Measurements from ENCODE around the gene TBXA2R.

DNA sequence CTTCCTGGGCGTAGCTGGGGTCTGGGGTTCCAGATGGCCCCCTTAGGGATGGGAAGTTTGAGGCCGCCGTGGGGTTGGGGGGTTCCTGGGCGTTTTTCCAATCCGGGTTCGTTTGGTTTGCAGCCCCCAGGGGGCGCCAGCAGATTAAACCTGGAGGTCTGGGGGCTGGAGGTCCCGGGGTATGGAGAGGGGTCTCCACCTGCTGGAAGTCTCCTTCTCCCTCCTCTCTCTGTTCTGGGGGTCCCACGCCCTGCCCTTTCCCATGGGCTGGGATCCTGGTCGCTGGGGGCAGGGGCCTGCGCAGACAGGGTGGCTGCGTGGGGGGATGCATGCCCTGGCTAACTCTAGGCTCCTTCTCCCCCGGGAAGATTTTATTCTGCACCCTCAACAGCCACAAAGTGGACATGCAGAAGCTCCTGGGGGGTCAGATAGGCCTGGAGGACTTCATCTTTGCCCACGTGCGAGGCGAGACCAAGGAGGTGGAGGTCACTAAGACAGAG lies 20.5 kb downstream of the TBXA2R start:
- no peak for TF ChIP-seq POLR2A (IDR thresholded peaks at IDR 0.05; ENCODE audit: extremely low read depth, insufficient read length)
- TF ChIP-seq, protein P1, sequence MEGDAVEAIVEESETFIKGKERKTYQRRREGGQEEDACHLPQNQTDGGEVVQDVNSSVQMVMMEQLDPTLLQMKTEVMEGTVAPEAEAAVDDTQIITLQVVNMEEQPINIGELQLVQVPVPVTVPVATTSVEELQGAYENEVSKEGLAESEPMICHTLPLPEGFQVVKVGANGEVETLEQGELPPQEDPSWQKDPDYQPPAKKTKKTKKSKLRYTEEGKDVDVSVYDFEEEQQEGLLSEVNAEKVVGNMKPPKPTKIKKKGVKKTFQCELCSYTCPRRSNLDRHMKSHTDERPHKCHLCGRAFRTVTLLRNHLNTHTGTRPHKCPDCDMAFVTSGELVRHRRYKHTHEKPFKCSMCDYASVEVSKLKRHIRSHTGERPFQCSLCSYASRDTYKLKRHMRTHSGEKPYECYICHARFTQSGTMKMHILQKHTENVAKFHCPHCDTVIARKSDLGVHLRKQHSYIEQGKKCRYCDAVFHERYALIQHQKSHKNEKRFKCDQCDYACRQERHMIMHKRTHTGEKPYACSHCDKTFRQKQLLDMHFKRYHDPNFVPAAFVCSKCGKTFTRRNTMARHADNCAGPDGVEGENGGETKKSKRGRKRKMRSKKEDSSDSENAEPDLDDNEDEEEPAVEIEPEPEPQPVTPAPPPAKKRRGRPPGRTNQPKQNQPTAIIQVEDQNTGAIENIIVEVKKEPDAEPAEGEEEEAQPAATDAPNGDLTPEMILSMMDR (IDR thresholded peaks at IDR 0.05; ENCODE audit: low read depth, low read length): peak; percentile 41

Measured in NB4 (cell line).